HepG2 (cell line): ENCODE results near the gene CCDC121. TPM values are rescaled to one million over a fixed set of nuclear protein-coding genes. Genes with fewer than 3 reads are reported as not detected.
A peak's percentile ranks its signal among the peaks of the same experiment; 100 is the strongest.

Experiments
- ATF4 ChIP-seq, 2 experiments: fragments of 450-650 bp in 1 of 2; sonication (generic) in 1 of 2; formaldehyde crosslinking; IDR thresholded peaks; 2 replicates each; pipeline versions ENCODE4 v1.5.0 to v1.8.0; 2020 to 2022; ENCODE audit warnings: mild to moderate bottlenecking in 1 of 2, missing genetic modification reagents in 1 of 2
- CENPT ChIP-seq: sonication (generic); formaldehyde crosslinking; IDR thresholded peaks from 2 replicates; pipeline ENCODE4 v1.8.0; 2022; ENCODE audit warnings: low read depth, mild to moderate bottlenecking, moderate library complexity, missing genetic modification reagents
- MAFG ChIP-seq: sonication (generic); formaldehyde crosslinking; IDR thresholded peaks from 2 replicates; pipeline ENCODE4 v1.5.1; 2020; ENCODE audit warnings: mild to moderate bottlenecking, missing genetic modification reagents
- MED1 ChIP-seq: sonication (generic); formaldehyde crosslinking; IDR thresholded peaks from 2 replicates; pipeline ENCODE4 v1.4.0; 2020; ENCODE audit warnings: missing genetic modification reagents
- MIER3 ChIP-seq: IDR thresholded peaks from 2 replicates; pipeline ENCODE4 v1.6.1; 2016; ENCODE audit warnings: missing compliant biosample characterization, borderline replicate concordance
- MLX ChIP-seq: IDR thresholded peaks from 2 replicates; pipeline ENCODE4 v1.6.1; 2016
- MZF1 ChIP-seq: sonication (generic); formaldehyde crosslinking; IDR thresholded peaks from 2 replicates; pipeline ENCODE4 v1.8.1; 2023; ENCODE audit warnings: mild to moderate bottlenecking, missing genetic modification reagents, borderline replicate concordance
- REL ChIP-seq: sonication (generic); formaldehyde crosslinking; conservative IDR thresholded peaks from 2 replicates; pipeline ENCODE4 v1.8.0; 2022; ENCODE audit warnings: mild to moderate bottlenecking, missing genetic modification reagents, moderate library complexity
- RFX3 ChIP-seq: IDR thresholded peaks from 2 replicates; pipeline ENCODE4 v1.6.1; 2016; ENCODE audit warnings: missing biosample characterization, missing genetic modification reagents
- THAP7 ChIP-seq: sonication (generic); formaldehyde crosslinking; IDR thresholded peaks from 2 replicates; pipeline ENCODE4 v1.8.1; 2023; ENCODE audit warnings: mild to moderate bottlenecking, missing genetic modification reagents
- XBP1 ChIP-seq: sonication (generic); formaldehyde crosslinking; IDR thresholded peaks from 2 replicates; pipeline ENCODE4 v1.5.0; 2020; ENCODE audit warnings: missing genetic modification reagents
- ZBTB21 ChIP-seq: sonication (generic); formaldehyde crosslinking; IDR thresholded peaks from 2 replicates; pipeline ENCODE4 v1.4.0; 2020; ENCODE audit warnings: missing genetic modification reagents
- ZNF564 ChIP-seq: sonication (generic); formaldehyde crosslinking; IDR thresholded peaks from 2 replicates; pipeline ENCODE4 v1.8.1; 2023; ENCODE audit warnings: mild to moderate bottlenecking, missing genetic modification reagents
- ZNF576 ChIP-seq: sonication (generic); formaldehyde crosslinking; IDR thresholded peaks from 2 replicates; pipeline ENCODE4 v1.4.0; 2020; ENCODE audit warnings: mild to moderate bottlenecking, missing genetic modification reagents
- ZNF598 ChIP-seq: sonication (generic); formaldehyde crosslinking; IDR thresholded peaks from 2 replicates; pipeline ENCODE4 v1.5.1; 2020; ENCODE audit warnings: mild to moderate bottlenecking, missing genetic modification reagents, borderline replicate concordance
- ZNF687 ChIP-seq: sonication (generic); formaldehyde crosslinking; IDR thresholded peaks from 2 replicates; pipeline ENCODE4 v1.5.1; 2020; ENCODE audit warnings: mild to moderate bottlenecking, missing genetic modification reagents, moderate library complexity
- ZNF792 ChIP-seq: IDR thresholded peaks from 2 replicates; pipeline ENCODE4 v1.6.1; 2016
- polyA plus RNA-seq, 8 experiments: library from polyadenylated mRNA; depleted of rRNA in 3 of 8; stranded (reverse) in 7 of 8; unstranded in 1 of 8; fragments of >200 nt; fragmentation: Illumina TruSeq in 4 of 8; extraction: Trizol in 4 of 8; gene quantifications; 2 replicates each; pipeline versions ENCODE4 v1.2.1 to v1.2.3, GENCODE V29; 2011 to 2016; ENCODE audit warnings: low read depth in 4 of 8, missing spikeins in 1 of 8, mixed read lengths in 1 of 8; ENCODE audit not compliant: insufficient read depth in 1 of 8
- total RNA-seq, 5 experiments: library from RNA; depleted of rRNA; stranded (reverse); fragments of >200 nt; fragmentation: Illumina TruSeq; extraction: Trizol; gene quantifications; 2 replicates each; pipeline ENCODE4 v1.2.3, GENCODE V29; 2016; ENCODE audit warnings: low read depth in 1 of 5

Gene CCDC121
- total and polyA plus RNA-seq, 2 of the 13 experiments (the other 11 are each of a cell fraction or from before 2014, with no cell fraction given) = 1.9 to 3.0 TPM

GRCh38 chr2:27582695-27583389, 46.0 kb downstream of the CCDC121 start, which contains the start of gene ZNF512 (continued):
- TF ChIP-seq ZNF687 (CRISPR knock-in tag) = peak; percentile 97
- no peak for TF ChIP-seq THAP7 (CRISPR knock-in tag)
- no peak for TF ChIP-seq MAFG (CRISPR knock-in tag)
- TF ChIP-seq MZF1 = no peak
- peak; percentile 83; the same call in 1 of the 2 replicates for TF ChIP-seq MIER3
- TF ChIP-seq ZNF598 (CRISPR knock-in tag) = no peak; the same call in 1 of the 2 replicates
- 0 out of 2 replicates have a peak, but pooled peaks have one; percentile 31 for TF ChIP-seq MLX (CRISPR knock-in tag)
- no peak for TF ChIP-seq RFX3 (CRISPR knock-in tag)
- TF ChIP-seq ZNF576 (CRISPR knock-in tag) = no peak
- no peak for TF ChIP-seq REL (CRISPR knock-in tag)
- TF ChIP-seq MED1 (CRISPR knock-in tag) = peak; percentile 53
- TF ChIP-seq ATF4 (CRISPR knock-in tag; IDR thresholded peaks at IDR 0.05) = peak; percentile 52 to 59; a peak in 2 of 4 replicates
- TF ChIP-seq ZBTB21 (CRISPR knock-in tag) = peak; percentile 58
- 0 out of 2 replicates have a peak, but pooled peaks have one; percentile 11 for TF ChIP-seq ZNF564 (CRISPR knock-in tag)
- TF ChIP-seq XBP1 (CRISPR knock-in tag) = no peak
- peak; percentile 47; the same call in 1 of the 2 replicates for TF ChIP-seq ZNF792 (CRISPR knock-in tag)
- no peak for TF ChIP-seq CENPT
